ENCODE results near the gene CAPNS1. TPM values are rescaled to one million over a fixed set of nuclear protein-coding genes. Genes with fewer than 3 reads are reported as not detected.
A peak's percentile ranks its signal among the peaks of the same experiment; 100 is the strongest.

CAPNS1 gene
- total and polyA plus RNA-seq, 9 of the 15 experiments (the other 6 are each of a cell fraction or from before 2014, with no cell fraction given) = 77.9 to 576 (median 258) TPM

DNA sequence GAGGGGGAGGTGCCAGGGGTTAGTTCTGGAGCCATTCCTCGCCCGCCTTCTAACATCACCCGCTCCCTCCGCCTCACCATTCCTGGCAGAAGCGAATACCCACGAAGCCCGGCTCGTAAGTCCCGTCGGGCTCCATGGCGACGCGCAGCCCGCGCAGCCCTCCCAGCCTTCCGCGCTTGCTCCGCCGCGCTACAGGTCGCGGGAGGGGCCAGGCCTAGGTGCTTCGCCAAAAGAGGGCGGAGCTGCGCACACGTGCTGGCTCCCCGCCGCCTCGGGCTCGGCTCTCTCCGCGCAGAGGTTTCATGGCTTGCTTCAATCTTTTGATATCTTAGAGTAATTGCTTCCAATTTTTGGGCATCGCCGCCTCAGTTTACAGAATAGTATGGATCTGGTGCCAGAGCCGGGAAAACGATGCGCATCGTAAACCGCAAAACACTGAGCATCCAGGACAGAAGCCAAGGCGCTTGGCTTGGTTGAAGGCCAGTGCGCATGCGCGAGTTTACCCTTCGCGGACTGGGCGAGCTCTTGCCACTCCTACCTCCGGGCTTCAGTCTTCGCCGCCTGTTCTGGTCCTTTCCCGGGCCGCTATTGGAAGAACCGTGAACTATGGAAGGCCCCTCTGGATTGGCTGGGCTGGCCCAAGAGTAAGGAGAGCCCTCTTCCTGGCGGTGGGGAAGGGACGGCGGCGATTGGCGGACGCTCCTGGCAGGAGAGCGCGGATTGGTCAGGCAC is 25.0 kb upstream of the CAPNS1 start, which contains the start of gene POLR2I:
Gene POLR2I, minus strand, starts transcription at position 155 of the 732 bp plus-strand sequence. Its CDS starts 19 bp downstream, at position 136.
- peaks cover 14% of the 10 kb centered on the region for H3K79me2 ChIP-seq (ENCODE audit: control insufficient read depth, insufficient read depth, low read length)
- CTCF ChIA-PET (ENCODE audit: low intra/inter-chr PET ratio) = no interaction called here
- in situ Hi-C loops (cut with MboI) = no loop called here
- no peak for TF ChIP-seq ETV6 (IDR thresholded peaks at IDR 0.05; ENCODE audit: borderline replicate concordance in 1 of 2, low read depth in 2 of 2, low read length in 1 of 2)
- TF ChIP-seq ETV6 (CRISPR knock-in tag; IDR thresholded peaks at IDR 0.05; ENCODE audit: borderline replicate concordance) = no peak
- peak; percentile 75 for TF ChIP-seq NFIC (IDR thresholded peaks at IDR 0.05)
- TF ChIP-seq ZNF12 (CRISPR knock-in tag; IDR thresholded peaks at IDR 0.05) = no peak
- TF ChIP-seq C11orf30 (IDR thresholded peaks at IDR 0.05; ENCODE audit: low read depth) = peak; percentile 65
- no peak for TF ChIP-seq BRCA1 (IDR thresholded peaks at IDR 0.05)
- no peak for TF ChIP-seq BRCA1 (CRISPR knock-in tag; IDR thresholded peaks at IDR 0.05)
- TF ChIP-seq SMAD1 (IDR thresholded peaks at IDR 0.05; ENCODE audit: low read depth, low read length, partially characterized antibody) = peak; percentile 42
- TF ChIP-seq PHF20 (IDR thresholded peaks at IDR 0.05; ENCODE audit: partially characterized antibody) = peak; percentile 62
- TF ChIP-seq, protein P1, sequence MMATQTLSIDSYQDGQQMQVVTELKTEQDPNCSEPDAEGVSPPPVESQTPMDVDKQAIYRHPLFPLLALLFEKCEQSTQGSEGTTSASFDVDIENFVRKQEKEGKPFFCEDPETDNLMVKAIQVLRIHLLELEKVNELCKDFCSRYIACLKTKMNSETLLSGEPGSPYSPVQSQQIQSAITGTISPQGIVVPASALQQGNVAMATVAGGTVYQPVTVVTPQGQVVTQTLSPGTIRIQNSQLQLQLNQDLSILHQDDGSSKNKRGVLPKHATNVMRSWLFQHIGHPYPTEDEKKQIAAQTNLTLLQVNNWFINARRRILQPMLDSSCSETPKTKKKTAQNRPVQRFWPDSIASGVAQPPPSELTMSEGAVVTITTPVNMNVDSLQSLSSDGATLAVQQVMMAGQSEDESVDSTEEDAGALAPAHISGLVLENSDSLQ (IDR thresholded peaks at IDR 0.05) = peak; percentile 72
- TF ChIP-seq MCM3 (IDR thresholded peaks at IDR 0.05) = no peak
- no peak for TF ChIP-seq ZNF282 (CRISPR knock-in tag; IDR thresholded peaks at IDR 0.05)
- peak; percentile 10; the same call in 1 of the 2 replicates for TF ChIP-seq ZNF583 (CRISPR knock-in tag; IDR thresholded peaks at IDR 0.05)
- TF ChIP-seq FOS (IDR thresholded peaks at IDR 0.05; ENCODE audit: extremely low read depth, insufficient read length) = peak; percentile 87
- 0 out of 2 replicates have a peak, but pooled peaks have one; percentile 8 for TF ChIP-seq SREBF1 (IDR thresholded peaks at IDR 0.05; ENCODE audit: borderline replicate concordance, low read depth, low read length)
- TF ChIP-seq ZC3H8 (IDR thresholded peaks at IDR 0.05) = no peak
- no peak for TF ChIP-seq ZFP30 (CRISPR knock-in tag; IDR thresholded peaks at IDR 0.05; ENCODE audit: borderline replicate concordance)
- TF ChIP-seq, protein P2, sequence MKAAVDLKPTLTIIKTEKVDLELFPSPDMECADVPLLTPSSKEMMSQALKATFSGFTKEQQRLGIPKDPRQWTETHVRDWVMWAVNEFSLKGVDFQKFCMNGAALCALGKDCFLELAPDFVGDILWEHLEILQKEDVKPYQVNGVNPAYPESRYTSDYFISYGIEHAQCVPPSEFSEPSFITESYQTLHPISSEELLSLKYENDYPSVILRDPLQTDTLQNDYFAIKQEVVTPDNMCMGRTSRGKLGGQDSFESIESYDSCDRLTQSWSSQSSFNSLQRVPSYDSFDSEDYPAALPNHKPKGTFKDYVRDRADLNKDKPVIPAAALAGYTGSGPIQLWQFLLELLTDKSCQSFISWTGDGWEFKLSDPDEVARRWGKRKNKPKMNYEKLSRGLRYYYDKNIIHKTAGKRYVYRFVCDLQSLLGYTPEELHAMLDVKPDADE (conservative IDR thresholded peaks at IDR 0.05; ENCODE audit: control insufficient read depth, low read depth, low read length) = peak; percentile 82
- peak; percentile 67; the same call in 1 of the 2 replicates for TF ChIP-seq PHF8 (IDR thresholded peaks at IDR 0.05; ENCODE audit: borderline replicate concordance, low read length)
- peak; percentile 33 for TF ChIP-seq TBP (optimal IDR thresholded peaks at IDR 0.05; ENCODE audit: low read depth, low read length)

More for the DNA sequence above, 25.0 kb upstream of the CAPNS1 start, which contains the start of gene POLR2I:
- peak within 1 kb of the TSS; percentile 96 for H3K4me2 ChIP-seq (ENCODE audit: insufficient read depth, low read length)
- no peaks in the 10 kb centered on the region for H3K9me3 ChIP-seq (replicated peaks; ENCODE audit: control insufficient read depth, insufficient read depth, low read depth, low read length)
- H4K20me1 ChIP-seq (replicated peaks; ENCODE audit: control insufficient read depth, insufficient read depth, low read length) = no peaks in the 10 kb centered on the region; the same call in 1 of the 2 replicates
- peaks cover 24% of the 10 kb centered on the region; the same call in 2 of the 3 replicates for H3K36me3 ChIP-seq (ENCODE audit: control insufficient read depth, insufficient read depth, low read length)
- H3K27ac ChIP-seq (ENCODE audit: extremely low read depth, low read depth, low read length) = peak within 1 kb of the TSS; percentile 74
- H3K4me1 ChIP-seq (replicated peaks in 1 of 2; ENCODE audit: control insufficient read depth in 2 of 2, insufficient read depth in 2 of 2, low read length in 2 of 2) = peaks cover 5 to 38% of the 10 kb centered on the region in 2 experiments; a peak in 3 of 5 replicates
- POLR2A ChIA-PET = interaction anchor here (0.6 to 1.5 kb wide), 10 partner anchors 9 to 191 kb away, joined by 3 to 10 read pairs (median 3); partner anchors contain the start of gene ALKBH6
- H3K4me3 ChIP-seq = peak within 1 kb of the TSS; percentile 62
- peak within 1 kb of the TSS; percentile 73 to 91 for H3K9ac ChIP-seq (ENCODE audit: insufficient read depth in 1 of 2, low read depth in 2 of 2, low read length in 2 of 2)
- no peaks in the 10 kb centered on the region for H3K9me1 ChIP-seq (ENCODE audit: control insufficient read depth, insufficient read depth, low read length)
- intact Hi-C loops (cut with micrococcal nuclease) = loop anchor here (1.0 to 10.0 kb wide), 4 partner anchors 24 to 120 kb away; partner anchors contain the start of gene SDHAF1
- peak within 1 kb of the TSS; percentile 97 for H2AFZ ChIP-seq (ENCODE audit: low read depth, low read length)
- FAIRE-seq (peak; percentile 100), DNase-seq (ENCODE audit: extremely low read depth in 1 of 4, low spot score in 3 of 4) (peak; percentile 98 to 99 (median 98)), ATAC-seq (peak; percentile 96)
- H3K27me3 ChIP-seq (ENCODE audit: control insufficient read depth in 2 of 2, insufficient read depth in 2 of 2, low read length in 2 of 2) = no peaks in the 10 kb centered on the region
- 1% methylated on average over 59 of the region's 60 CpGs for WGBS (ENCODE audit: insufficient coverage, low coverage, missing lambda C conversion rate)
- BruUV-seq (replicated peaks) = no TSS peak

Measured in K562 (cell line).